Stimulated activated CD4-positive, alpha-beta T cell treated with anti-CD3 and anti-CD28 coated beads, Interleukin-15, amount 100 ng/mL, for 48 hours (primary cell): ENCODE results near the gene CHN1.

Experiments
- DNase-seq, 2 donors: peaks; one replicate each; pipeline ENCODE4 v3.0.0-alpha.2; 2020; ENCODE audit warnings: low read depth in 2 of 2

The CHN1 gene

GRCh38 chr2:174787487-174788205, 217.5 kb downstream of the CHN1 start:
- DNase-seq, result no peak

DNA sequence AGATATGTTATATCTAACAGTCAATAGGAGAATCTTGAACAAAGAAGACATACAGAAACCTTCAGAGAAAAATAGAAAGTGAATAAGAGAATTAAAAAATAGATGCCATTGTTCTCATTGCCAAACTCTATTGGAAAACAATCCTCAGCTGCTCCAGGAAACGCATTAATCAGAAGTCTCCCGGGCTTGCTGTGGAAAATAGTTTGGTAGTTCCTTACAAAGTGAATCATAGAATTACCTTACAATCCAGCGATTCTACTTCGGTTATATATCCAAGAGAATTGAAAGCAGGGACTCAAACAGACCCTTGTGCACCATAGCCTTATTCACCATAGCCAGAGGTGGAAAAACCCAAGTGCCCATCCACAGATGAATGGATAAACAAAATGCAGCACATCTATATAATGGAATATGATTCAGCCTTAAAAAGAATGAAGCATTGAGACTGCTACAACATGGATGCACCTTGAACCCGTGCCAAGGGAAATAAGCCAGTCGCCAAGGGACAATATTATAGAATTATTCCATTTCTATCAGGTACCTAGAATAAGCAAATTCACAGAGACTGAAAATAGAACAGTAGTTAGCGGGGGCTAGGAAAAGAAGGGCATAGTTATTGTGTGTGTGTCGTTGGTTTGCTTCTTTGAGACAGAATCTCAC, 219.0 kb downstream of the CHN1 start:
- no peak for DNase-seq

DNA sequence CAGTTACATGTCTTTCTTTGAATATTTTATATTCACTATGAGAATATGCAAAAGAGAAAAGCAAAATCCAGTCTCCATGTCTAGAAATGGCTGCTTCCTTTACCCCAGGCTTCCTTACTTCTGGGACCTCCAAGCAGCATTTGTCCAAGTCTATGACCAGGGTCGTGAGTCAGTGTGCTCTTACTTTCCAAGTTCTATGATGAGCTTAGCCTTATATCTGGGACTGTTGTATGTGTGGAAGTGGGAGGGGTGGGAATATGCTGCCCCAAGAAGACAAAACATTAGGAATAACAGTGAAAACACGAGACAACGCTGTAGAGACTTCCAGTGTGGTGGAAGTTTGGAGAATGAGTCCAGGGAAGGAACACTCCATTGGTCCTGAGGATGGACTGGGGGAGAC, 219.7 kb downstream of the CHN1 start:
- DNase-seq, result no peak

DNA sequence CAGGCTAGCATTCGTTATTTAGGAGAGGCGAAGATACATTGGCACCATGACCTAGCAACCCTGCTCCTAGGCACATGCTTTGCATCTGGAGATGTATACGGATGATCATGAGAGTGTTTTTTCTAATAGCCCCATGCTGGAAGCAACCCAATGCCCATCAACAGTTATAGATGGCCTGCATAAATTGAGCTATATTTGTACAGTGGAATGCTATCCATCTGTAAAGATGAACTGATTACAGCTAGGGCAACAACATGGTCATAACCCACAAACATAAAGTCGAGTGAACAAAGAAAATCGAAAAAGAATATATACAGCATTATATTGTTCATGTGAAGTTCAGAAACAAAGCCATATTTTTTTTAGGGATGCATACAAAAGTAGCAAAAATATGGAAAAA, 220.3 kb downstream of the CHN1 start:
- DNase-seq, result no peak

- DNase-seq, result no peak
These were observed 220.9 kb downstream of the CHN1 start for GRCh38 chr2:174784316-174784715.

GRCh38 chr2:174781996-174782395, 223.2 kb downstream of the CHN1 start:
- no peak for DNase-seq

GRCh38 chr2:174781298-174781697, 223.9 kb downstream of the CHN1 start:
- DNase-seq, result no peak

- no peak for DNase-seq
These were observed 224.3 kb downstream of the CHN1 start for GRCh38 chr2:174780856-174781255.

DNA sequence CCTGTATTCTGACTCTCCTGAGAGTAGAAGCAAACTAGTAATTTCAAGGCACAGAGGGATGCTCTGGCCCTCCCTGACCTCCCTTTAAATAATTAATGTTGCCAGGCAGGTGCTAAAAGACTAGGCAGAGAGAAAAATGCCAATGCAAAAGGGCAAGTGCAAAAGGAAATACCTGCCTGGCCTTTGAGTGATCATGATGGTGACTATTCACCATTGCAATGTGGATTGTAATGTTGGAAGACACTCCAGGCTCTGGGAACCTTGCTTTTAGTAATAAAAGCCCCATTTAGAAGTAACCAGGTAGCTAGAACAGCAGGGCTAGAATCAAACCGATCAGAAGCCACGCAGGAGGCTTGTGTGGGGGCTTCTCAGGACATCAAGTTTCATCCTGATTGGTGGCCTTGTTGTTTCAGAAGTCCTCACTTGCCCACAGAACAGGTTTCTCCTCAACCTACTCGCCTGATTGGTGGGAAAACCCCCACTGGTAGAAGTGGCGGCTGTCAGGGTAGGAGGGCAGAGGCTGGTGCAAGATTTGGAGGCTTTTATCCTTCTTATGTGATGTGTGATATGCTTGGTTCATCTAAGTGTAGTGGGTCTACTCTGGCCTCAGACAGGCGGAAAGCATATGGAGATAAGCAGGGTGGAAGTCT, 224.9 kb downstream of the CHN1 start:
- no peak for DNase-seq

- no peak for DNase-seq
These were observed 225.7 kb downstream of the CHN1 start for GRCh38 chr2:174779361-174779928.

- DNase-seq, result peak; percentile 52 to 53
These were observed 226.8 kb downstream of the CHN1 start for GRCh38 chr2:174778085-174778981.

DNA sequence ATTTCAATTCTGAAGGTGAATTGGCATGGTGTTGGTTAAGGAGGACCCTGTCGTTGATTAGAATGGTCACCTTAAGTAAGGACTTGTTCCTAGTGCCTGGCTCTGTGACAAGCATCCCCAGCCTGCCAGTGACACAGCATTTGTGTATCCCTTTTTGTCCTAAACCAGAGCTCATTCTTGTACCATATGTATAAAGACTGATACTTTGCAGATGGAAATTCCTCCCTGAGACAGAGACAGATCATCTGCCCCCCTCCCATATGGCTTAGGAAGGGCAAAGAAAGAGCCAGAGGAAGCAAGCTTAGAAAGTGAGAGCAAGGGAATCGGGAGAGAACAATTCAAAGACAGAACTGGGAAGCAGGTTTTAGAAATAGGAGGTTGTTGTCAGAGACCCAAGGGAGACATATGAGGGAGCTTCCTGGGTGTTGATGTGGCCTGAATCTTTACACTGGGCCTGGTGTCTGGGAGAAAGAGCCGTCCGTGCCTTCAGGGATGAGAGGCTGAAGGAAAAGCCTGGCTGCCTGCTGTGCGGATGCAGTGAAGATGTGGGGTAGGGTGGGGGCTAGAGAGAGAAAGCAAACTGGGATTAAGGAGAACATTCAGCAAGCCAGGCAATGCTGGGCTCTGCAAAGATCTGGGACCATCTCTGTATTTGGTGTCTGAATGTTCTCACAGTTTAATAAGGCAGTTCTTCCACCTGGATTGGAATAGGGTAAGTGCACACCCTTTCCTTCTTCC, 227.7 kb downstream of the CHN1 start:
- DNase-seq, result no peak

DNA sequence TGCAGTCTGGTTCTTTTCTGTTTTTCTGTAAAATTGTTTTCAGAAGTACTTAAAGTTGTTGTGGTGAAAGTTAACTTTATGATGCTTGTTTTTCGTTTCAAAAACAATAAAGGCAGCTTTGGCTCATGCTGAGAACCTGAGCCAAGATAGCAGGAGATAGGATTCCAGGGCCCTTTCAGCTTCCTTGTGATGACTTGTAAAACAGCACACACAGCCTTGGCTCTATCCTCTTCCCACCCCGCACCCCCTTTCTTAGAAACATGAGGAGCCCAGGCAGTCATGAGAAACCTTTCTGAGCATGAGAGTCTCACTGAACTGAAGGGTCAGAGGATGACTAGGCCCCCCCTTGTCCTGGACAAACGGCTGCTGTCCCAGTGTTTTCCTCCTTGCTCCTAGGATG, 228.5 kb downstream of the CHN1 start:
- no peak for DNase-seq

DNA sequence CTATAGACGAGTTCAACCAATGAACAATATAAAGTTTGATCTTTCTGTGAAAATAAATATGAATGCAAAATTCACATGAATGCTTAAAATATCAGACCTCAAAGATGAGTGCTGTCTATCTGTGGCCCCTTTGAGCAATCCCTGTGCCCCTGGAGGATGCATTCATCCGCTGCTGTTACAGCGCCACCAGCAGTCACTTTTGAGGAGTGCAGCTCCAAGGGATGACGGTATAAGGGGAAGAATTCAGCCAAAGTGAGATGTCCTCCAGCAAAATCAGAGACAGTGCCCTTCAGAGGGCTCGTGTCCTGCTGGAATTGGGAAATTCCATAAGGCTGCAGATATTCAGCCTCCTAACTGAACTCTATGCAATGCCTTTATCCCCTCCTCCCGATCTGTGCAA, 229.0 kb downstream of the CHN1 start:
- DNase-seq, result no peak

DNA sequence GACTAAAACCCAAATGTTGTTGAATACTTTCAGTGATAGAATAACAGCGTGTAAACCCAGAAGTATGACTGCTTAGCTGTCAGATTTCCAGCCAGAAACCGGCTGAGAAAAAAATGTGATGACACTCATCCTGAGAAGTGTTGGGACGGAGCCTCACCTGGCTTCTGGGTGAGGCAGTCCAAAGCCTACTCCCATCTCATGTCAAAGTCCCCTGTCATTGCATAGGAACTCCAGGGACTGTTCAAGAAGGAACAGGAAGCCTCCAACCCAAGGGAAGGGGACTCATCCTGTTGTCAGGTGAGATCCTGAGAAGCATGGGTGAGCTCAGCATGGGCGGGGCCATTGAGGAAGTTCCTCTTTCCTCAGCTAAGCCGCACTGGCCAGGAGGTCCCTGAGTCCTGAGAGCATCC, 229.6 kb downstream of the CHN1 start:
- DNase-seq, result no peak

- DNase-seq, result no peak
These were observed 230.3 kb downstream of the CHN1 start for GRCh38 chr2:174774886-174775285.

DNA sequence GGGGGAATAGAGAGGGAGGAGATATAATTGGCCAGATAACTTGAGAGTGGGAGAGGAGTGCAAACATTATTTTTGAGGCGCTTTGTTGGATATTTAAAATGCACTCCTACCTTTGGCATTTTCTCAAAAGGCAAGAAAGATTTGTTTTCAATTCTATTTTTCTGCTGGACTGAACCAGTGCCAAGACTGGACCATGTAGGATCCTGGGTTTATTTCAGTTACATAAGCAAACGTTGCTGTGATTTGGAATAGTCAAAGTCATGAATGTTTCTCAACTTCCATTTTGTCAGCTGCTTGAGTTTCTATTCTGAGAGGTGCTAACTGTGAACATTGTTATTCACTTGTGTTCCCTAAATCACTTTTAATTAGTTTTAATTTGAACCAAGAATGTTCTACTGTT, 232.0 kb downstream of the CHN1 start:
- no peak for DNase-seq

DNA sequence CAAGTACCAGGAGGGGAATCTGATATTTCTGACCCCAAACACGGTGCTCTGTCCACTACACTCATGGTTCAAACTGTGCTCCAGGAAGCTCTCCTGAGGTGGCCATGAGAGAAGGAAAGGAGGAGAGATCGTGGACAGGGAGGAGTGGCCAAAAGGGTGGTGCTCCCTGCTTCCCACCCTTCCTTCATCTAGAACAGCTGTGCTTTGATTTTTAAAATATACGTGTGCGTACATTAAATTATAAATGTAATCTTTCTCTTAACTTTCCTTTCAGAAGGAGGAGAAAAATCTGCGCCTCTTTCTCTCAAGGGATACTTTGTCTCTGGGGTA, 232.7 kb downstream of the CHN1 start:
- DNase-seq, result no peak

- DNase-seq, result peak; percentile 33 to 43
These were observed 233.3 kb downstream of the CHN1 start for GRCh38 chr2:174771631-174772471.

DNA sequence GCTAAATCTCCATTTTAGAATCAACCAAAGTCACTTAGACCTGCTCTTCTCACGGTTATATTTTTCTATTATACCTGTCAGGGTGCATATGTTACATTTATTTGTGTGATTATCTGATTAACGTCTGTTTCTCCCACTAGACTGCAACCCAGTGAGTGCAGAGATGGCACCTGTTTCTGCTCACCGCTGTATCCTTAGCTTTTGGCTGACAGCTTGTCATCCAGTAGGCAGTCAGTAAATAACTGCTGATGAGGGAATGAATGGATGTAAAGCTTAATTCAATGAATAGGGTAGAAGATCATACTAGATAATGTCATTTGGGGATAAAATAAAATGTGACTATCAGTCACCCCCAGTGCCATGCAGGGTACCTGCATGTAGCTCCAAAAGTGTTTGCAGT, 234.0 kb downstream of the CHN1 start:
- no peak for DNase-seq
